Activated CD8-positive, alpha-beta memory T cell treated with anti-CD3 and anti-CD28 coated beads for 48 hours (primary cell): Measurements from ENCODE around the gene RALGDS.

Source experiments
- DNase-seq, 3 experiments: peaks; one replicate each; pipeline ENCODE4 v3.0.0-alpha.2; 2020; ENCODE audit warnings: low read depth in 2 of 3, low spot score in 2 of 3

Gene RALGDS

GRCh38 chr9:133120501-133121197 lies 391 bp downstream of the RALGDS start:
- no peak for DNase-seq

GRCh38 chr9:133119846-133120500 lies 1.1 kb downstream of the RALGDS start:
- DNase-seq: no peak

- no peak for DNase-seq
These were observed 1.8 kb downstream of the RALGDS start for GRCh38 chr9:133119103-133119845.

- no peak for DNase-seq
These were observed 2.5 kb downstream of the RALGDS start for GRCh38 chr9:133118568-133118967.

GRCh38 chr9:133118179-133118520 lies 2.9 kb downstream of the RALGDS start:
- DNase-seq: no peak

GRCh38 chr9:133117271-133118178 lies 3.5 kb downstream of the RALGDS start:
- DNase-seq: no peak

- DNase-seq: no peak
These were observed 4.5 kb downstream of the RALGDS start for GRCh38 chr9:133116346-133117231.

- no peak for DNase-seq
These were observed 5.3 kb downstream of the RALGDS start for GRCh38 chr9:133115604-133116345.

- DNase-seq: no peak
These were observed 6.0 kb downstream of the RALGDS start for GRCh38 chr9:133114886-133115603.

GRCh38 chr9:133113949-133114885 lies 6.8 kb downstream of the RALGDS start:
- DNase-seq: no peak

- DNase-seq: no peak
These were observed 7.7 kb downstream of the RALGDS start for GRCh38 chr9:133113163-133113948.

- no peak for DNase-seq
These were observed 8.4 kb downstream of the RALGDS start for GRCh38 chr9:133112663-133113026.

- DNase-seq: no peak
These were observed 9.0 kb downstream of the RALGDS start for GRCh38 chr9:133111808-133112662.

- DNase-seq: no peak
These were observed 10.9 kb downstream of the RALGDS start for GRCh38 chr9:133109931-133110650.

- no peak for DNase-seq
These were observed 12.0 kb downstream of the RALGDS start for GRCh38 chr9:133108794-133109641.
